8988T (cell line): Measurements from ENCODE around the gene ARMC2.
"Not testable (repeated sequence)": the region's sequence is repeated elsewhere in the genome, so short reads cannot be mapped to it uniquely, and the experiment has no call there.

Source experiments
- DNase-seq: peaks from one replicate; pipeline ENCODE4 v3.0.0; 2011

The ARMC2 gene

GRCh38 chr6:108921547-108922361 is 73.5 kb downstream of the ARMC2 start:
- DNase-seq: no peak

GRCh38 chr6:108922499-108922898 is 74.3 kb downstream of the ARMC2 start:
- no peak for DNase-seq

- no peak for DNase-seq
These were observed 79.7 kb downstream of the ARMC2 start for GRCh38 chr6:108927927-108928326.

GRCh38 chr6:108928650-108929049 is 80.4 kb downstream of the ARMC2 start:
- no peak for DNase-seq

- not testable (repeated sequence) for DNase-seq
These were observed 82.9 kb downstream of the ARMC2 start for GRCh38 chr6:108931090-108931489.

- no peak for DNase-seq
These were observed 88.9 kb downstream of the ARMC2 start for GRCh38 chr6:108937170-108937569.

- no peak for DNase-seq
These were observed 92.5 kb downstream of the ARMC2 start for GRCh38 chr6:108940741-108941140.

- DNase-seq: no peak
These were observed 93.1 kb downstream of the ARMC2 start for GRCh38 chr6:108941281-108941680.

GRCh38 chr6:108941859-108942258 is 93.6 kb downstream of the ARMC2 start:
- no peak for DNase-seq

GRCh38 chr6:108942556-108943492 is 94.6 kb downstream of the ARMC2 start:
- no peak for DNase-seq

- DNase-seq: no peak
These were observed 95.8 kb downstream of the ARMC2 start for GRCh38 chr6:108944071-108944470.

GRCh38 chr6:108944707-108945680 is 96.8 kb downstream of the ARMC2 start:
- DNase-seq: no peak

GRCh38 chr6:108945681-108946159 is 97.5 kb downstream of the ARMC2 start:
- DNase-seq: no peak

GRCh38 chr6:108946695-108947094 is 98.5 kb downstream of the ARMC2 start:
- no peak for DNase-seq

- DNase-seq: no peak
These were observed 99.1 kb downstream of the ARMC2 start for GRCh38 chr6:108947114-108947854.

- no peak for DNase-seq
These were observed 100.0 kb downstream of the ARMC2 start for GRCh38 chr6:108948181-108948661.

- no peak for DNase-seq
These were observed 103.2 kb downstream of the ARMC2 start for GRCh38 chr6:108951351-108951953.

GRCh38 chr6:108952776-108953486 is 104.7 kb downstream of the ARMC2 start:
- DNase-seq: no peak

- DNase-seq: no peak
These were observed 105.5 kb downstream of the ARMC2 start for GRCh38 chr6:108953681-108954080.

GRCh38 chr6:108955329-108955949 is 107.2 kb downstream of the ARMC2 start:
- no peak for DNase-seq
